Daoy (cell line): ENCODE measurements around the gene OR6P1. TPM values are rescaled to one million over a fixed set of nuclear protein-coding genes. Genes with fewer than 3 reads are reported as not detected.

ENCODE experiments used
- DNase-seq: peaks from one replicate; pipeline ENCODE4 v3.0.0-alpha.2; 2015; ENCODE audit warnings: low read depth
- total RNA-seq: library from RNA; depleted of rRNA; stranded (reverse); fragments of >200 nt; shearing (Covaris generic); gene quantifications from 2 replicates; pipeline ENCODE4 v1.2.3, GENCODE V29; 2014; rRNA removed

Gene OR6P1
- total RNA-seq, 1 experiment from 2014 or later, result not detected

- no peak for DNase-seq
Observed at GRCh38 chr1:158516966-158517365, 53.4 kb downstream of the OR6P1 start.

Other genes starting within 250 kb of the OR6P1 start
- gene CD1B, start 239.0 kb downstream of the OR6P1 start, total RNA-seq, result not detected in 2 replicates
- not detected in 2 replicates for gene CD1E, start 216.7 kb downstream of the OR6P1 start, total RNA-seq
- not detected in 2 replicates for gene OR10T2, start 171.1 kb downstream of the OR6P1 start, total RNA-seq
- not detected in 2 replicates for gene OR10K2, start 144.3 kb downstream of the OR6P1 start, total RNA-seq
- not detected in 2 replicates for gene OR10K1, start 108.7 kb downstream of the OR6P1 start, total RNA-seq
- gene OR10R2, start 98.4 kb downstream of the OR6P1 start, total RNA-seq, result not detected in 2 replicates
- gene OR6Y1, start 16.2 kb downstream of the OR6P1 start, total RNA-seq, result not detected in 2 replicates
- not detected in 2 replicates for gene OR10X1, start 9.3 kb upstream of the OR6P1 start, total RNA-seq
- not detected in 2 replicates for gene OR10Z1, start 34.7 kb upstream of the OR6P1 start, total RNA-seq
- 0.06 and 0.42 TPM in 2 replicates for gene SPTA1, start 116.1 kb upstream of the OR6P1 start, total RNA-seq
- not detected in 2 replicates for gene OR6K2, start 130.1 kb upstream of the OR6P1 start, total RNA-seq
- gene OR6K3, start 150.1 kb upstream of the OR6P1 start, total RNA-seq, result not detected in 2 replicates
- not detected in 2 replicates for gene OR6K6, start 184.1 kb upstream of the OR6P1 start, total RNA-seq
- not detected in 2 replicates for gene OR6N1, start 201.6 kb upstream of the OR6P1 start, total RNA-seq
- gene OR6N2, start 210.6 kb upstream of the OR6P1 start, total RNA-seq, result not detected in 2 replicates